NCI-H2029 (cell line): ENCODE results near the gene SLIRP.
"Not testable (repeated sequence)": the region's sequence is repeated elsewhere in the genome, so short reads cannot be mapped to it uniquely, and the experiment has no call there.

Experiments used
- DNase-seq: peaks from one replicate; lab custom pipeline; 2025; lab: John Stamatoyannopoulos, UW

Gene SLIRP

GRCh38 chr14:77746064-77746702 lies 38.3 kb downstream of the SLIRP start:
- DNase-seq: no peak

GRCh38 chr14:77747425-77747824 lies 39.5 kb downstream of the SLIRP start:
- DNase-seq: not testable (repeated sequence)

- DNase-seq: no peak
Measured at GRCh38 chr14:77752266-77752665, 44.4 kb downstream of the SLIRP start.

- no peak for DNase-seq
Measured at GRCh38 chr14:77752799-77753516, 45.1 kb downstream of the SLIRP start.

- peak; percentile 79 for DNase-seq
Measured at GRCh38 chr14:77760381-77761204, 52.7 kb downstream of the SLIRP start, which contains the start of gene SNW1. TSS of gene SNW1 (minus strand) at chr14:77761156. CDS start at chr14:77761127, 29 bp downstream.

- no peak for DNase-seq
Measured at GRCh38 chr14:77761205-77761931, 53.5 kb downstream of the SLIRP start.

- DNase-seq: no peak
Measured at GRCh38 chr14:77763316-77763715, 55.4 kb downstream of the SLIRP start.

- DNase-seq: no peak
Measured at GRCh38 chr14:77763978-77764377, 56.1 kb downstream of the SLIRP start.
